ENCODE measurements around the gene NBPF26. TPM values are rescaled to one million over a fixed set of nuclear protein-coding genes. Genes with fewer than 3 reads are reported as not detected.
"Not testable (repeated sequence)": the region's sequence is repeated elsewhere in the genome, so short reads cannot be mapped to it uniquely, and the experiment has no call there.

Gene NBPF26
- total RNA-seq, 1 experiment from 2014 or later = 17.3 TPM

GRCh38 chr1:120769090-120769489, 45.3 kb downstream of the NBPF26 start:
- H3K4me1 Mint-ChIP-seq (ENCODE audit: low read depth, unreplicated experiment); CTCF ChIA-PET; DNase-seq; H3K9me3 Mint-ChIP-seq (ENCODE audit: low read depth, unreplicated experiment); H3K4me3 Mint-ChIP-seq (ENCODE audit: low read depth, unreplicated experiment); BruUV-seq (replicated peaks); H3K27ac Mint-ChIP-seq (ENCODE audit: unreplicated experiment); intact Hi-C loops (cut with micrococcal nuclease; ENCODE audit: unreplicated experiment); H3K27me3 Mint-ChIP-seq (ENCODE audit: unreplicated experiment); H3K36me3 Mint-ChIP-seq (ENCODE audit: insufficient read depth, unreplicated experiment): not testable (repeated sequence)

DNA sequence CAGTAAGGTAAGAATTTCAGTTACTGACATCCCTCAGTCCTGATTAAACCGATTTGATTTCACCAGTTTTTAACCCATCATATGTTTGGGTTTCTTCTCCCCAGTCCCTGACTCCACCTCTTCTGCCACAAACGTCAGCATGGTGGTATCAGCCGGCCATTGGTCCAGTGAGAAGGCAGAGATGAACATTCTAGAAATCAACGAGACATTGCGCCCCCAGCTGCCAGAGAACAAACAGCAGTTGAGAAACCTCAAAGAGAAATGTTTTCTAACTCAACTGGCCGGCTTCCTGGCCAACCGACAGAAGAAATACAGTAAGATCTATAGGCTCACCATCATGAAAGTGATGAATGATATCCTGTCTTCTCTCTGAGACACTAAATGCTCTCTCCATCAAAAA, 81.7 kb downstream of the NBPF26 start:
- H3K36me3 Mint-ChIP-seq (ENCODE audit: insufficient read depth, unreplicated experiment); H3K9me3 Mint-ChIP-seq (ENCODE audit: low read depth, unreplicated experiment); DNase-seq; H3K4me1 Mint-ChIP-seq (ENCODE audit: low read depth, unreplicated experiment); BruUV-seq (replicated peaks); H3K4me3 Mint-ChIP-seq (ENCODE audit: low read depth, unreplicated experiment); H3K27ac Mint-ChIP-seq (ENCODE audit: unreplicated experiment); CTCF ChIA-PET; intact Hi-C loops (cut with micrococcal nuclease; ENCODE audit: unreplicated experiment); H3K27me3 Mint-ChIP-seq (ENCODE audit: unreplicated experiment): not testable (repeated sequence)

GRCh38 chr1:120811822-120812221, 88.1 kb downstream of the NBPF26 start:
- DNase-seq = peak; percentile 48
- H3K27ac Mint-ChIP-seq (ENCODE audit: unreplicated experiment); H3K9me3 Mint-ChIP-seq (ENCODE audit: low read depth, unreplicated experiment); H3K4me1 Mint-ChIP-seq (ENCODE audit: low read depth, unreplicated experiment); H3K27me3 Mint-ChIP-seq (ENCODE audit: unreplicated experiment); H3K36me3 Mint-ChIP-seq (ENCODE audit: insufficient read depth, unreplicated experiment); CTCF ChIA-PET; intact Hi-C loops (cut with micrococcal nuclease; ENCODE audit: unreplicated experiment); H3K4me3 Mint-ChIP-seq (ENCODE audit: low read depth, unreplicated experiment); BruUV-seq (replicated peaks): not testable (repeated sequence)

DNA sequence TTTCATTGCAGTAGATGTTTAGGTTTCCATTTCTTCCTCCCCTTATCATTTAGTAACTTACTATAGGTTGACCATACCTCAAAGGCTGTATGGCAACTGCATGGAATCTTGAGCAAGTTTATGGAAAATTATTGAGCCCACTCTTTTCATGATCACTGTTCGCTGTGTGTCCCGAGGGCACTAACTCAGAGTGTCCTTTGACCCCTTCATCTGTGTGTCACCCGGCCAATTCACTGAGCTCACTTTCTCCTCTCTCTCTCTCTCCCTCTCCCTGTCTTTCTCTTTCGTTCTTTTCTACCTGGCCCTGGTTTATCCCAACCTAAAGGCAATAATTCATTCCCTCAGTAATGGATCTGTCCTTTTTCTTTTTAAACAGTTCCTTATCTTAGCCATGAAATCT, 101.3 kb downstream of the NBPF26 start:
- H3K4me1 Mint-ChIP-seq (ENCODE audit: low read depth, unreplicated experiment); H3K9me3 Mint-ChIP-seq (ENCODE audit: low read depth, unreplicated experiment); BruUV-seq (replicated peaks); intact Hi-C loops (cut with micrococcal nuclease; ENCODE audit: unreplicated experiment); H3K27me3 Mint-ChIP-seq (ENCODE audit: unreplicated experiment); CTCF ChIA-PET; DNase-seq; H3K36me3 Mint-ChIP-seq (ENCODE audit: insufficient read depth, unreplicated experiment); H3K4me3 Mint-ChIP-seq (ENCODE audit: low read depth, unreplicated experiment); H3K27ac Mint-ChIP-seq (ENCODE audit: unreplicated experiment): not testable (repeated sequence)

GRCh38 chr1:120826623-120827022, 102.9 kb downstream of the NBPF26 start:
- H3K27ac Mint-ChIP-seq (ENCODE audit: unreplicated experiment); DNase-seq; H3K9me3 Mint-ChIP-seq (ENCODE audit: low read depth, unreplicated experiment); H3K4me1 Mint-ChIP-seq (ENCODE audit: low read depth, unreplicated experiment); H3K27me3 Mint-ChIP-seq (ENCODE audit: unreplicated experiment); H3K4me3 Mint-ChIP-seq (ENCODE audit: low read depth, unreplicated experiment); BruUV-seq (replicated peaks); H3K36me3 Mint-ChIP-seq (ENCODE audit: insufficient read depth, unreplicated experiment); CTCF ChIA-PET; intact Hi-C loops (cut with micrococcal nuclease; ENCODE audit: unreplicated experiment): not testable (repeated sequence)

- CTCF ChIA-PET; H3K36me3 Mint-ChIP-seq (ENCODE audit: insufficient read depth, unreplicated experiment); BruUV-seq (replicated peaks); H3K9me3 Mint-ChIP-seq (ENCODE audit: low read depth, unreplicated experiment); H3K4me1 Mint-ChIP-seq (ENCODE audit: low read depth, unreplicated experiment); intact Hi-C loops (cut with micrococcal nuclease; ENCODE audit: unreplicated experiment); H3K27me3 Mint-ChIP-seq (ENCODE audit: unreplicated experiment): not testable (repeated sequence)
- peak; percentile 48 for TF ChIP-seq CTCF (IDR thresholded peaks at IDR 0.05; ENCODE audit: unreplicated experiment)
- DNase-seq = peak; percentile 76
- peak overlapping the region; percentile 91 for H3K27ac Mint-ChIP-seq (ENCODE audit: unreplicated experiment)
- H3K4me3 Mint-ChIP-seq (ENCODE audit: low read depth, unreplicated experiment) = peak overlapping the region; percentile 54
Observed at GRCh38 chr1:120844186-120844944, 120.6 kb downstream of the NBPF26 start.

DNA sequence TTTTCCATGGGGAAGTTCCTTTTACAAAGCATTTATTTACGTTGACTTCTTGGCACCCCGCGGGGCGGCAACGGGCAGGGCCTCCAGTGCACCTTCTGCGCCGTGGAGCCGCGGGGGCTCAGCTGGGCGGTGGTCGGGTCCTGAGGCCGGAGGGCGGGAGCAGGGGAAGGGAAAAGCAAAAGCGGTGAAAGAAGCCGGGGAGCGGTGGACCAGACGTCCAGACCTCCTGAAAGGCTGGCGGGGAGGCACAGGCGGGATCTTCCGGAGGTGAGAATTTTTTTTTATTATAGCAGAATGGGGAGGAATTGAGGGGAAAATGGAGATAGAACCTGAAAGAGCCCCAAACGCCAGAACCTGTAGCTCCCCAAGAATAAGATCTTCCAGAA, 121.2 kb downstream of the NBPF26 start:
- CTCF ChIA-PET; BruUV-seq (replicated peaks): not testable (repeated sequence)

GRCh38 chr1:120849400-120850286, 125.9 kb downstream of the NBPF26 start:
- H3K27me3 Mint-ChIP-seq (ENCODE audit: unreplicated experiment); intact Hi-C loops (cut with micrococcal nuclease; ENCODE audit: unreplicated experiment); CTCF ChIA-PET; H3K9me3 Mint-ChIP-seq (ENCODE audit: low read depth, unreplicated experiment); DNase-seq; H3K4me1 Mint-ChIP-seq (ENCODE audit: low read depth, unreplicated experiment); BruUV-seq (replicated peaks): not testable (repeated sequence)
- peak overlapping the region; percentile 67 for H3K4me3 Mint-ChIP-seq (ENCODE audit: low read depth, unreplicated experiment)
- peak overlapping the region; percentile 95 for H3K27ac Mint-ChIP-seq (ENCODE audit: unreplicated experiment)
- peaks cover 16% of the 10 kb centered on the region for H3K36me3 Mint-ChIP-seq (ENCODE audit: insufficient read depth, unreplicated experiment)

More for the DNA sequence above, 121.2 kb downstream of the NBPF26 start:
- H3K4me3 Mint-ChIP-seq (ENCODE audit: low read depth, unreplicated experiment) = peak overlapping the region; percentile 54
- intact Hi-C loops (cut with micrococcal nuclease; ENCODE audit: unreplicated experiment); H3K27me3 Mint-ChIP-seq (ENCODE audit: unreplicated experiment); H3K4me1 Mint-ChIP-seq (ENCODE audit: low read depth, unreplicated experiment); DNase-seq; H3K27ac Mint-ChIP-seq (ENCODE audit: unreplicated experiment); H3K36me3 Mint-ChIP-seq (ENCODE audit: insufficient read depth, unreplicated experiment); H3K9me3 Mint-ChIP-seq (ENCODE audit: low read depth, unreplicated experiment): not testable (repeated sequence)

DNA sequence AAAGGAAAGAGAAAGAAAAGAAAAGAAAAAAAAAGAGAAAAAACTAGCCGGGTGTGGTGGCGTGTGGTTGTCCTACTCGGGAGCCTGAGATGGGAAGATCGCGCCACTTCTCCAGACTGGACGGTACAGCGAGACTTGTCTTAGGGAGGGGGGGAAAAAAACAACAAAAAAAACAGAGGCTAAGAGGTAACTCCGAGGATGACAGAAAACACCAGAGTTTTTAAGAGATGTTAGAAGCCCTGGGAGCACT, 126.5 kb downstream of the NBPF26 start:
- DNase-seq; BruUV-seq (replicated peaks); H3K27me3 Mint-ChIP-seq (ENCODE audit: unreplicated experiment); intact Hi-C loops (cut with micrococcal nuclease; ENCODE audit: unreplicated experiment); H3K4me1 Mint-ChIP-seq (ENCODE audit: low read depth, unreplicated experiment); H3K9me3 Mint-ChIP-seq (ENCODE audit: low read depth, unreplicated experiment); CTCF ChIA-PET: not testable (repeated sequence)
- H3K4me3 Mint-ChIP-seq (ENCODE audit: low read depth, unreplicated experiment) = peak overlapping the region; percentile 67
- peak overlapping the region; percentile 95 for H3K27ac Mint-ChIP-seq (ENCODE audit: unreplicated experiment)
- peaks cover 15% of the 10 kb centered on the region for H3K36me3 Mint-ChIP-seq (ENCODE audit: insufficient read depth, unreplicated experiment)
